GM21390 (cell line): ENCODE results near the gene MGMT.

Source experiments
- ATAC-seq: cut with Tn5 transposase; IDR thresholded peaks from one replicate; pipeline ENCODE4 v1.9.1; 2021; ENCODE audit not compliant: unreplicated experiment

Gene MGMT

GRCh38 chr10:129615921-129616525, 149.0 kb downstream of the MGMT start:
- ATAC-seq = no peak

DNA sequence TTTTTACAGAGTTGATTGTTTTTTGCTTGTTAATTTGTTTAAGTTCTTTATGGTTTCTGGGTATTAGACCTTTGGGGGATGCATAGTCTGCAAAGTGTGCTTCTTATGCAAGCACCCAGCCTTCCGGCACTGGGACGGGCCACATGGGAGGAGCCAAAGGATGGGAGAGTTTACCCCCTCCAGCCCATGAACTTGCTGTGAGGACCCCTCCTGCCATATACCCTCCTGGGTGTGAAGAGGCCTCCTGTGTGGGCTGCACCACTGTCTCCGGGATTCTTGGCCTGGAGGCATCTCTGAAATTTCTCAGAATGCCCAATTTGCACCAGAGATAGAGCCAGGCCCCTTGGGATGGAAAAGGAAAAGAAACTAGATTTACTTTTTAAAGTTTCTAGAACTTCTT, 150.7 kb downstream of the MGMT start:
- no peak for ATAC-seq

DNA sequence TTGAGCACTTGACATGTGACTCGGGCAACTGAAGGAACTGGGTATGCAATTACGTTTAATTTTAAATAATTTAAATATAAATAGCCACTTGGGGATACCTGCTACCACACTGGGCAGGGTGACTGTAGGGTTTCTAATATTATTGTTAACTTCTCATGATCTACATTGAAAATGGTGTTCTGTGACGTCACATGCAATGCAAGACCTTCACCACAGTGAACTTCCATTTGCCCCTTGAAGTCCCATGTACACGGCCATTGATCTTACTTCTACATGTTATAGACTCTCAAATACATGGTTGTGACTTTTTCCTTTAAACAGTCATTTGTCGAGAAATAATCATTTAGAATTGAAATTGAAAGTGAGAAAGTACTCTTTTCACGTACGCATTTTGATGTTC, 154.0 kb downstream of the MGMT start:
- ATAC-seq = no peak

GRCh38 chr10:129621693-129622092, 154.7 kb downstream of the MGMT start:
- ATAC-seq = no peak

GRCh38 chr10:129622291-129622690, 155.2 kb downstream of the MGMT start:
- ATAC-seq = no peak

DNA sequence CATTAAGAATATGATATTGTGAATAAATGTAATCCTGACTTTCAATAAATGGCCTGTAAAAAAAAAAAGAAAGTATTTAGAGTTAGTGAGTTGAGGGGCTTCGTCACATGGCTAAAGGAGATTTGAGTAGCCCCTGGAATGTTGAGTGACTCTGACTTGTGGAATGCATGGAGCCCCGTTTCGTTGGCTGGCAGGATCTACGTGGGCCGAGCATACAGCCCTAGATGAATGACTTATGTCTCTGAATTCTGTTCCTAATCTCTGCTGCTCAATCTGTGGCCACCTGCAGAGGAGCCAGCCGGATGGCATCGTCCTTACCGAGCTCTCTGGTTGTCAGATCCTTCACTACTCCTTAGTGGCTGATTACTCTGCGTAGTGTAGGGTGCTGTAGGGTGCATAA, 155.7 kb downstream of the MGMT start:
- ATAC-seq = no peak

DNA sequence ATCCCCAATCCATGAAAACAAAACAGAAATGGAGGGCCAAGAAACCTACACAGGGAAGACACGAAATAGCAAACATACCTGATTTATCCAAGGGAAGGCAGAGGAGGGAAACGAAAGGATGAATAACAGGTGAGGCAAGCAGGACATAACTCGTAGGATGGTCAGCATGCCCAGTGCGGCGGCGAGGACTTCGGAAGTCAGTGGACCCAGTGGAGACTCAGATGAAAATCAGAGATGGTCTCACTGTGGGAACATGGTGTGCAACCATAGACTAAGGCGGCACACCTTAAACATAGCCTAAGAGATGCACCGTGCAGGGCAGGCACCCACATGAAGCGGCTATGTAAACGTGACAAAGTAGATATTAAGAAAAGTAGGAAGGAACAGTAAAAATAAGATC, 157.5 kb downstream of the MGMT start:
- no peak for ATAC-seq

- ATAC-seq = no peak
Measured at GRCh38 chr10:129626309-129626708, 159.3 kb downstream of the MGMT start.

DNA sequence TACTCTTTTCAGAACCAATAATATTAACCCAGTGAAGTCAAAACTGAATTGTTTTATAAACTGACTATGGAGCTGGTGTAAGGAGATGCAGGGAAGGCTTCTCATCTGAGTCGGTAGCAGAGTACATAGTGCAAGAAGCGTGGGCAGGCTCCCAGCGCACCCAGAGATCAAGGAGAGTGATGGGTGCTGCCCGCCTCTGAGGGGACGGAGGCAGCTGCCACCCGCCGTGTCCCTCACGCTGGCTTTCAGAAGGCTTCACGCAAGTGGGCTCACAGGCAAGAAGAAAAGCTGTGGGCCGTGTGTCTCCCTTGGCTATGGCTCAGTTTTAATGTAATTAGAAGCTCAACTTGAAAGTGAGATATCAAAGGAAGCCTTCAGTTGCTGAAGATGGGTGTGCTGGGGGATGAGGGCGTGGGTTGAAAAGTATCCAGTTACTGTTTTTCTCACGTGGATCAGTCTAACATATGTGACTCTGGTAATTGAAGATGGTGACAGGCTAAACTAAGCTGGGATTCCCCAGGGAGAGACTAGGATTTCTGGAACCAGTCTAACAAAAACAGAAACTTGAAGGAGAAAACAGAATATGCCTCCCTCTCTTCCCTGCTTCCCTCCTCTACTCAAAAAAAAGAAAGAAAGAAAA, 159.9 kb downstream of the MGMT start:
- no peak for ATAC-seq

GRCh38 chr10:129627442-129627841, 160.4 kb downstream of the MGMT start:
- ATAC-seq = no peak

GRCh38 chr10:129628823-129629222, 161.8 kb downstream of the MGMT start:
- ATAC-seq = no peak

GRCh38 chr10:129629911-129630310, 162.9 kb downstream of the MGMT start:
- no peak for ATAC-seq

DNA sequence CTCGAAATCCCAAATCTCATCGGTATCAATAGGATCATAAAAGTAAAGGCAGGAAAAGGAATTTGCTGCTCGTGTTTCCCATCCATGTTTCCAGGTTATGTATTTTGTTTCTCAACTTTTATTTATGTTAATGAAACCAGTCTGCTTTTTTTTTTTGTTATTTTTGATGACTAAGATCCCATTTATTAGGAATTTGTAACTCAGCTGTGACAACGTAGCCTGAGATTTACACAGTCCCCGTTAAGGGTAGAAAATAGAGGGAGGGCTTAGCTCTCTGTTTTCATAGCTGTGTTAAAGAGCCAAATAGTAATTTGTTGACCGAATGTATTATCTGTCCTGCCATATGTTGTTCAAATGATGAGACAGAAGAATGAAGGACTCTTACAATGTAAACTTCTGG, 164.0 kb downstream of the MGMT start:
- ATAC-seq = no peak

GRCh38 chr10:129631870-129632623, 165.0 kb downstream of the MGMT start:
- no peak for ATAC-seq

DNA sequence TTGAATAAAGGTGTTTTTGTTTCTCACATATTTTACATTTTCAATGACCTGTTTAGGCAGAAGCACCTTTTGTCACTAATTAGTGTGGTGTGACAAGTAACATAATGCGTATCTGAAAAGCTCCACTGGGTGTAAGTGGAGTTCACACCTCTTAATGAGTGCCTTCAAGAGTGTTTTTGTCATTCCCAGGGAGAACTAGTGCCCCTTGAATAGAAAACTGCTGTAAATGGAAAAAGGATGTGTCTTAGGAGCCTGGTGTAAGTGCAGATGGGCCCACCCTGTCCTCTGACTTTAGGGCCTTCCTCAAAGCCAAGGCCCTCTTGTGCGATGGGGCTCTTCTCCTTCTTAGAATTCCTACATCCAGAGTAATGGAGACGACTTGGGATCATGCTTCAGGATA, 170.0 kb downstream of the MGMT start:
- ATAC-seq = no peak

- no peak for ATAC-seq
Measured at GRCh38 chr10:129637846-129638245, 170.8 kb downstream of the MGMT start.

GRCh38 chr10:129641351-129641750, 174.3 kb downstream of the MGMT start:
- no peak for ATAC-seq

- ATAC-seq = no peak
Measured at GRCh38 chr10:129641982-129642381, 174.9 kb downstream of the MGMT start.

- no peak for ATAC-seq
Measured at GRCh38 chr10:129642427-129642826, 175.4 kb downstream of the MGMT start.

DNA sequence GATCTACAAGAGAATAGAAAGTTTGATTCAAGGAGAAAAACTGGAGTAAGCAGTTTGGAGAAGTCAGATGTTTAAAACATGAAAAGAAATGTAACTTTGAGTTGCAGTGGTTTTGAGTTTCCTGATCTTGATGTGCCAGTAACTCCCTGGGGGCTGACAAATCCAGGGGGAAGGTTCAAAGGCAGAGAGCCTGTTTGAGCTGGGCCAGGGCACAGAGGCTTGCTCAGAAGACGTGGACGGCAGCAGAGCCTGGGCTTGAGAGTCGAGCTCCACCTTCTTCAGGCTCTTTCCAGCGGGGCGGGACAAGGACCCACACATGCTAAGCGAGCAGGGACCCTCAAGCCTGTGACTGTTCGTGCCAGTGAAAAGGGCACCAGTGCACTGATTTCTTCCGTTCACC, 176.2 kb downstream of the MGMT start:
- no peak for ATAC-seq

DNA sequence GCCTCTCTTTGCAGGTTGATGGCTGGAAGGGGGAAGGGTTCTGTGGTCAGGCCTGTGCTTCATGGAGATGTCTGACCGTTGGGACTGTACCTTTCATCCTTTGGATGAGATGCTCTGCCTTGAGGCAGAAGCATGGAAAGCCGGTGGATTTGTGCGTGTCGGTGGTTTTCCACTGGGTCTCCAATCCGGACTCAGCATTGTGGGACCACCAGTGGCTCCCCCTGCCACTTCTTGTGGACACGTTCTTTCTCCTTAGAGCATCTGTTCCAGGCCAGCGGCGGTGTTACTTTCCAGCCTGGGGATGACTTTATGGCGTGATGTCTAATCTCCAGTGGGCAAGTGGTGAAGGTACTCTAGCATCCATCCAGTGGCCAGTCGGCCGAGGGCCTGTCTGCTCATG, 178.4 kb downstream of the MGMT start:
- no peak for ATAC-seq

- ATAC-seq = no peak
Measured at GRCh38 chr10:129646973-129647372, 179.9 kb downstream of the MGMT start.
